ENCODE measurements around the gene CLASP1. TPM values are rescaled to one million over a fixed set of nuclear protein-coding genes. Genes with fewer than 3 reads are reported as not detected.

CLASP1 gene
- polyA plus RNA-seq, 3 donors, result 7.9 to 17.1 (median 16.2) TPM

- no peak overlapping the region for H3K27ac ChIP-seq (ENCODE audit: low read depth, low read length)
- 36 to 86% (median 80%) methylated on average over 2 of the region's 2 CpGs for WGBS, 3 donors
Observed at GRCh38 chr2:121598087-121598486, 51.2 kb downstream of the CLASP1 start.

- 27 to 32% (median 30%) methylated on average over 11 of the region's 11 CpGs for WGBS, 3 donors
Observed at GRCh38 chr2:121596221-121597080, 52.8 kb downstream of the CLASP1 start.

DNA sequence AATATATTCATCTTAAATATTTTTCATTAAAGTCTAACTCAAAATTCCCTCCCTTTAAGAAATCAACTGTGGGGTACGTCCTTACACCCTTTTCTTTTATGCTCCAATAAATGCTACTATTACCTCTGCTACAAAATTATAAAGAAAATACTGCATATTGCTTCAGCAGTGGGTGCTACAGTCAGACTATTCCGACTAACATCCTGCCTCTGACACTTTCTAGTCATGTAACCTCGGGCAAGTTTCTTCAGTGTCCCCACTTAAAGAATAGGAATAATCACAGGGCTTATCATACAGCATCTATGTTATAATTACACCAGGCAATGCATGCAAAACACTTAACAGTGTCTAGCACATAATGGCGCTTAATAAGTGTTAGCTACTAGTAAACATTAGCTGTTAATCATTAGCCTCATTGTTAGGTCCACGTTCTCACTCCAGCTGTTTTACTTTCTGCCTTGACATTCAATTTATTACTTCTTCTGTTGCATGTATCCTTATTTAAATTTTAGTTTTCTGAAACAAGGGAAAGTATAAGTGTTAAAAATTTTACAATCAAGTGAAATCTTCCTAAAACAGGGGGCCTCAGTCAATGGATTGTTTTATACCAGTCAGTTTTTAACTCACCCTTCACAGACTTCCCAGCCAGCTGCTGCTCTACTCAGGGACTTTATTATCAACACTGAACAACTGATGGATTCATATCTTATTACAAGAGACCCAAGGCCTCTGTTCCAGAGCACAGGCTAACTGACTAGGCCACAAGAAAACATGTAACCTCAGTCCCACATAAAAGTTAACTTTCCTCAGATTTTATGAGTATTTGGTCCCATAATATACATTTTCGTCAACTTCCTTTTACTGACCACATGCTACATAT lies 54.0 kb downstream of the CLASP1 start:
- no peak overlapping the region for H3K27ac ChIP-seq (ENCODE audit: low read depth, low read length)

More at GRCh38 chr2:121596221-121597080, 52.8 kb downstream of the CLASP1 start:
- H3K27ac ChIP-seq (ENCODE audit: low read depth, low read length), result no peak overlapping the region

GRCh38 chr2:121591199-121591598 lies 58.1 kb downstream of the CLASP1 start:
- H3K27ac ChIP-seq (ENCODE audit: low read depth, low read length), result no peak overlapping the region
- 94 to 97% (median 96%) methylated on average over 3 of the region's 3 CpGs for WGBS, 3 donors

More for the DNA sequence above, 54.0 kb downstream of the CLASP1 start:
- 38 to 84% (median 71%) methylated on average over 6 of the region's 6 CpGs for WGBS, 3 donors

GRCh38 chr2:121588357-121588756 lies 60.9 kb downstream of the CLASP1 start:
- WGBS, 3 donors, result 76 to 91% (median 81%) methylated on average over 1 of the region's 1 CpG
- no peak overlapping the region for H3K27ac ChIP-seq (ENCODE audit: low read depth, low read length)

DNA sequence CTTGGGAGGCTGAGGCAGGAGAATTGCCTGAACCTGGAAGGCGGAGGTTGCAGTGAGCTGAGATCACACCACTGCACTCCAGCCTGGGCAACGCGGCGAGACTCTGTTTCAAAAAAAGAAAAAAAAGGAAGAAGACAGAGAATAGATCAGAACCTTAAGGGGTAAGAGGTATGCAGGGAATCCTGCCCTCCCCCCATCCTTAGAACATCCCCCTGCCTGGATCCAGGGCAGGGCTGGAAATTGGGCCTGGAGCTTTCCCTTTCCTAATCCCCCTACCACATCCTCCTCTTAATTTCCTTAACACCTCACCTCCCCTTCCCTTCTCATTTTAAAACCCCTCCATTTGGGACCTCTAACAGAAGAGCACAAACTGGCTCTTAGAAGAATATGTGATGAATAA lies 62.1 kb downstream of the CLASP1 start:
- H3K27ac ChIP-seq (ENCODE audit: low read depth, low read length), result no peak overlapping the region
- WGBS, 3 donors, result 96 to 100% (median 100%) methylated on average over 3 to 4 of the region's 4 CpGs

DNA sequence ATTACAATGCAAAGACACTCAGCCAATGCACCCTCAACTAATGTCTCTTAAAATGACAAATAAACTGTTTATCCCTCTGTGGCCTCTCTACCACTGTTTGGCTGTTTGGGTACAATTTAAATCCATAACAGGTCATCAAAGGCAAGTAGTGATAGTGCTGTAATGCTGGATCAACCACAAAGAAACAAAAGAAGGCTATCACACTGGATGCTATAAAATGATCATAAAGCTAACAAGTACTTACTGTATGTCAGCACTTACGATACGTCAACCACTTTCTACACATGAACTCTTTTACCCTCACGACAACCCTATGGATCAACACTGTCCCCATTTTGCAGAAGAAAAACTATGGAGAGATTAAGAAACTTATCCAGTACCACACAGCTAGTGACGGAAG lies 64.5 kb downstream of the CLASP1 start:
- 96 to 99% (median 96%) methylated on average over 4 of the region's 4 CpGs for WGBS, 3 donors
- H3K27ac ChIP-seq (ENCODE audit: low read depth, low read length), result no peak overlapping the region

GRCh38 chr2:121583555-121583954 lies 65.7 kb downstream of the CLASP1 start:
- H3K27ac ChIP-seq (ENCODE audit: low read depth, low read length), result no peak overlapping the region
- 87 to 92% (median 91%) methylated on average over 3 of the region's 3 CpGs for WGBS, 3 donors

- no peak overlapping the region for H3K27ac ChIP-seq (ENCODE audit: low read depth, low read length)
Observed at GRCh38 chr2:121582272-121582671, 67.0 kb downstream of the CLASP1 start.

GRCh38 chr2:121579309-121579708 lies 70.0 kb downstream of the CLASP1 start:
- no peak overlapping the region for H3K27ac ChIP-seq (ENCODE audit: low read depth, low read length)
- 88 to 91% (median 89%) methylated on average over 3 of the region's 3 CpGs for WGBS, 3 donors

DNA sequence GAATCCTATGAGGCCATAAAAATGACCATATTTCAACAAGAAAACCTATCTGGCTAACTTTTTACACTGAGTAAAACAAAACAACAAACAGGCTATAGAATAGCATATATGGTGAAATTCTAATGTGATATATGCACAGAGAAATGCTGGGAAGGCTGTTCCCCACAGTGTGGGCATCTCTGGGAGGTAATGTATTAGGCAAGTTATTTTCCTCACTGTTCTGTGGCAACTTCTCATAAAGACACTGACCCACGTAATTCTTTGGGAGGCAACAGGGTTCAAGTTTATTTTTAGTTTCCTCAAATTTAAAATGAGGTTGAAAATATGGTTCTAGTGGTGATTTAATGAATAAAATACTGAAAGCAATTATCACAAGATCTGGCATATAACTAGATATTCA lies 71.9 kb downstream of the CLASP1 start:
- H3K27ac ChIP-seq (ENCODE audit: low read depth, low read length), result no peak overlapping the region
- WGBS, 3 donors, result 49 to 95% (median 62%) methylated on average over 1 of the region's 1 CpG

- WGBS, 3 donors, result 54 to 88% (median 57%) methylated on average over 1 of the region's 1 CpG
- H3K27ac ChIP-seq (ENCODE audit: low read depth, low read length), result no peak overlapping the region
Observed at GRCh38 chr2:121576263-121576662, 73.0 kb downstream of the CLASP1 start.

- no peak overlapping the region for H3K27ac ChIP-seq (ENCODE audit: low read depth, low read length)
- WGBS, 3 donors, result 92 to 94% (median 94%) methylated on average over 3 of the region's 3 CpGs
Observed at GRCh38 chr2:121575800-121576199, 73.5 kb downstream of the CLASP1 start.

- WGBS, 3 donors, result 29 to 67% (median 52%) methylated on average over 2 of the region's 2 CpGs
- no peak overlapping the region for H3K27ac ChIP-seq (ENCODE audit: low read depth, low read length)
Observed at GRCh38 chr2:121570667-121571055, 78.6 kb downstream of the CLASP1 start.

DNA sequence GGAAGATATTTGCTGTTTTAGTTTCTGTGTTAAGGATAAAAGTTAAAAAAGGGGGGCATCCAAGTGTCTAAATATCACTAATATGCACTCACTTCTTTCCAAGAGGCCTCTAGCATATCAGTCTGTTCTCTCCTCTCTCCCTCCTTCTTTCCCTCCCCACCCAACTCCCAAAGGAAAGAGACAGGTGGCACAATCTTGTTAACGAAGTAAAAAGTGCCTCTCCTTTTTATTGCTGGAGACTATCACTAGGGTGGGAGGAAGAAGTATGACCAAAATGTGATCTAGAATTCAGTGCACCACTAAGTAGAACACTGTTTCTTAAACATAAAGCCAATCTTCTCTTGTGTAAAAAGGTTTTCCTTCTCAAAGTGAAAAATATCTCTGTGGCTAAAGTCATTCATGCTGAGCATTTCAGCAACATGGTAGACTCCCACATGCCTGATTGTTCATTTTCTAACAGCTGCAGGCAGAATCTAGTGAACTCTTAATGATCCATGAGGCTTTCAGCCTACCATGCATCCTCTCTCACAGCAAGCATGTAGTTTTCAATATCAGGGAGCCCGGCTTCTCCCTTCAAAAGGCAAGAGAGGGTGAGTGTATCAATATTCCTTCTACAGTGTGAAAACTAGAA lies 79.1 kb downstream of the CLASP1 start:
- H3K27ac ChIP-seq (ENCODE audit: low read depth, low read length), result no peak overlapping the region
- 61 to 74% (median 69%) methylated on average over 2 of the region's 2 CpGs for WGBS, 3 donors

GRCh38 chr2:121567957-121568409 lies 81.3 kb downstream of the CLASP1 start:
- WGBS, 3 donors, result 51 to 69% (median 69%) methylated on average over 4 of the region's 4 CpGs
- H3K27ac ChIP-seq (ENCODE audit: low read depth, low read length), result no peak overlapping the region

GRCh38 chr2:121567452-121567851 lies 81.8 kb downstream of the CLASP1 start:
- H3K27ac ChIP-seq (ENCODE audit: low read depth, low read length), result no peak overlapping the region
- 81 to 92% (median 89%) methylated on average over 7 of the region's 7 CpGs for WGBS, 3 donors

GRCh38 chr2:121565389-121566250 lies 83.6 kb downstream of the CLASP1 start:
- no peak overlapping the region for H3K27ac ChIP-seq (ENCODE audit: low read depth, low read length)
- 66 to 84% (median 80%) methylated on average over 5 of the region's 5 CpGs for WGBS, 3 donors

Data from adipose tissue (tissue), 3 donors.